Gastroesophageal sphincter (tissue), 3 donors: ENCODE results near the gene GLRA3.

Source experiments
- CTCF ChIP-seq, 4 experiments: fragments of 200-600 bp in 2 of 4; fragments of 450-650 bp in 2 of 4; sonication (generic) in 1 of 4; IDR thresholded peaks; one replicate each; pipeline ENCODE4 v1.5.1; 2017 to 2019; ENCODE audit warnings: antibody characterized with exemption in 4 of 4, mild to moderate bottlenecking in 2 of 4, moderate library complexity in 2 of 4
- EP300 ChIP-seq: sonication (generic); formaldehyde crosslinking; IDR thresholded peaks from one replicate; pipeline ENCODE4 v1.6.1; 2017; ENCODE audit warnings: antibody characterized with exemption, mild to moderate bottlenecking
- POLR2A ChIP-seq, 2 donors: fragments of 450-650 bp; IDR thresholded peaks; one replicate each; pipeline ENCODE4 v1.6.1; 2017; ENCODE audit warnings: antibody characterized with exemption in 2 of 2, mild to moderate bottlenecking in 2 of 2, moderate library complexity in 1 of 2
- POLR2AphosphoS5 ChIP-seq: sonication (generic); formaldehyde crosslinking; IDR thresholded peaks from one replicate; pipeline ENCODE4 v1.6.1; 2017; ENCODE audit warnings: antibody characterized with exemption

- no peak for TF ChIP-seq CTCF (IDR thresholded peaks at IDR 0.05)
- no peak for TF ChIP-seq POLR2A (IDR thresholded peaks at IDR 0.05)
- no peak for TF ChIP-seq EP300
- TF ChIP-seq POLR2AphosphoS5, result peak; percentile 26
Observed at GRCh38 chr4:174749091-174749490, 80.0 kb downstream of the GLRA3 start.
